SJCRH30 (cell line): ENCODE results near the gene APOLD1. TPM values are rescaled to one million over a fixed set of nuclear protein-coding genes. Genes with fewer than 3 reads are reported as not detected.
"Not testable (repeated sequence)": the region's sequence is repeated elsewhere in the genome, so short reads cannot be mapped to it uniquely, and the experiment has no call there.

ENCODE experiments used
- DNase-seq, 2 experiments: peaks; one replicate each; pipeline ENCODE4 v3.0.0-alpha.2; 2015 to 2020
- H3K27ac ChIP-seq: fragments of 250-450 bp; sonication (Bioruptor Pico); 2 replicates; pipeline ENCODE4 v1.5.1; 2020; ENCODE audit warnings: mild to moderate bottlenecking, moderate library complexity
- H3K27me3 ChIP-seq: fragments of 250-450 bp; sonication (Bioruptor Pico); 2 replicates; pipeline ENCODE4 v1.5.1; 2020; ENCODE audit warnings: mild to moderate bottlenecking, moderate library complexity
- H3K36me3 ChIP-seq: fragments of 250-450 bp; sonication (Bioruptor Pico); 2 replicates; pipeline ENCODE4 v1.5.1; 2020; ENCODE audit warnings: mild to moderate bottlenecking, moderate library complexity
- H3K4me1 ChIP-seq: fragments of 250-450 bp; sonication (Bioruptor Pico); 2 replicates; pipeline ENCODE4 v1.5.1; 2020; ENCODE audit warnings: mild to moderate bottlenecking, moderate library complexity
- H3K4me3 ChIP-seq: fragments of 250-450 bp; sonication (Bioruptor Pico); 2 replicates; pipeline ENCODE4 v1.5.1; 2020; ENCODE audit warnings: mild to moderate bottlenecking, moderate library complexity
- H3K9me3 ChIP-seq: fragments of 250-450 bp; sonication (Bioruptor Pico); replicated peaks from 2 replicates; pipeline ENCODE4 v1.5.1; 2020; ENCODE audit warnings: mild to moderate bottlenecking, moderate library complexity
- total RNA-seq: library from RNA; depleted of rRNA; stranded (reverse); fragments of >200 nt; shearing (Covaris generic); gene quantifications from 2 replicates; pipeline ENCODE4 v1.2.3, GENCODE V29; 2014

The APOLD1 gene
- total RNA-seq, 1 experiment from 2014 or later, result 2.1 TPM

GRCh38 chr12:12796171-12796570 lies 10.7 kb downstream of the APOLD1 start:
- Histone ChIP-seq H3K4me3 (no peak overlapping the region), H3K9me3 (no peaks in the 10 kb centered on the region), H3K27me3 (no peaks in the 10 kb centered on the region), H3K4me1 (peaks cover 14% of the 10 kb centered on the region), H3K36me3 (no peaks in the 10 kb centered on the region), H3K27ac (no peak overlapping the region)
- DNase-seq, result no peak

- peaks cover 7% of the 10 kb centered on the region for H3K4me1 ChIP-seq
- H3K9me3 ChIP-seq, result no peaks in the 10 kb centered on the region
- no peak for DNase-seq
- no peaks in the 10 kb centered on the region for H3K36me3 ChIP-seq
- H3K27ac ChIP-seq, result no peak overlapping the region
- H3K27me3 ChIP-seq, result no peaks in the 10 kb centered on the region
- no peak overlapping the region for H3K4me3 ChIP-seq
Observed at GRCh38 chr12:12796928-12797793, 11.7 kb downstream of the APOLD1 start.

DNA sequence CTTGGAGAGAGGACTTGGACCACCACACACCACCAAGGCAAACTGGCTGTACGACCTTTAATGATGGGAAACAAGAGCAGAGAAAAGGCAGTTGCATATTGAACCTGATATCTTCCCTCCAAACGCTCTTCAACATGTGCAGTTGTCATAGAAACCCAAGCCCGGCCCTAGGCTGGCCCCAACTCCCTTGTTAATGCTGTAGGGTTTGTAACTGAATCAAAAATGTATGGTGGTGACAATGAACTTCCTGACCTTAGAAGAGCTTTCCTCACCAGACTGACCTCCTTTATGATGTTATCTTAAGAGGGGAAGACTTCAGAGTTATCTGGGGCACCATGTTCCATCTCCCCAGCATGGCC lies 12.3 kb downstream of the APOLD1 start:
- H3K36me3 ChIP-seq, result no peaks in the 10 kb centered on the region
- peaks cover under 1% of the 10 kb centered on the region; the same call in 1 of the 2 replicates for H3K4me1 ChIP-seq
- no peak overlapping the region for H3K27ac ChIP-seq
- DNase-seq, result no peak
- H3K27me3 ChIP-seq, result no peaks in the 10 kb centered on the region
- no peaks in the 10 kb centered on the region for H3K9me3 ChIP-seq
- H3K4me3 ChIP-seq, result no peak overlapping the region

- no peak overlapping the region for H3K4me3 ChIP-seq
- no peaks in the 10 kb centered on the region for H3K36me3 ChIP-seq
- no peak for DNase-seq
- peaks cover 3% of the 10 kb centered on the region; the same call in 1 of the 2 replicates for H3K4me1 ChIP-seq
- no peaks in the 10 kb centered on the region for H3K9me3 ChIP-seq
- no peak overlapping the region for H3K27ac ChIP-seq
- no peaks in the 10 kb centered on the region for H3K27me3 ChIP-seq
Observed at GRCh38 chr12:12798480-12798879, 13.0 kb downstream of the APOLD1 start.

GRCh38 chr12:12799163-12799920 lies 13.9 kb downstream of the APOLD1 start:
- no peak overlapping the region for H3K4me3 ChIP-seq
- no peak for DNase-seq
- peaks cover 7% of the 10 kb centered on the region; the same call in 1 of the 2 replicates for H3K4me1 ChIP-seq
- H3K27ac ChIP-seq, result no peak overlapping the region
- no peaks in the 10 kb centered on the region for H3K27me3 ChIP-seq
- H3K36me3 ChIP-seq, result no peaks in the 10 kb centered on the region
- H3K9me3 ChIP-seq, result no peaks in the 10 kb centered on the region

- Histone ChIP-seq H3K27me3 (no peaks in the 10 kb centered on the region), H3K36me3 (no peaks in the 10 kb centered on the region), H3K27ac (no peak overlapping the region), H3K4me3 (no peak overlapping the region), H3K4me1 (peaks cover 7% of the 10 kb centered on the region; the same call in 1 of the 2 replicates), H3K9me3 (no peaks in the 10 kb centered on the region)
- DNase-seq, result no peak
Observed at GRCh38 chr12:12800406-12801180, 15.1 kb downstream of the APOLD1 start.

GRCh38 chr12:12801656-12802055 lies 16.2 kb downstream of the APOLD1 start:
- H3K4me3 ChIP-seq, H3K9me3 ChIP-seq, H3K27ac ChIP-seq, H3K36me3 ChIP-seq, H3K4me1 ChIP-seq, DNase-seq, H3K27me3 ChIP-seq: not testable (repeated sequence)

GRCh38 chr12:12803186-12803585 lies 17.7 kb downstream of the APOLD1 start:
- Histone ChIP-seq H3K27me3 (no peaks in the 10 kb centered on the region), H3K27ac (no peak overlapping the region), H3K4me3 (no peak overlapping the region), H3K9me3 (no peaks in the 10 kb centered on the region), H3K36me3 (no peaks in the 10 kb centered on the region), H3K4me1 (peaks cover 7% of the 10 kb centered on the region)
- DNase-seq, result peak; percentile 33 to 53

DNA sequence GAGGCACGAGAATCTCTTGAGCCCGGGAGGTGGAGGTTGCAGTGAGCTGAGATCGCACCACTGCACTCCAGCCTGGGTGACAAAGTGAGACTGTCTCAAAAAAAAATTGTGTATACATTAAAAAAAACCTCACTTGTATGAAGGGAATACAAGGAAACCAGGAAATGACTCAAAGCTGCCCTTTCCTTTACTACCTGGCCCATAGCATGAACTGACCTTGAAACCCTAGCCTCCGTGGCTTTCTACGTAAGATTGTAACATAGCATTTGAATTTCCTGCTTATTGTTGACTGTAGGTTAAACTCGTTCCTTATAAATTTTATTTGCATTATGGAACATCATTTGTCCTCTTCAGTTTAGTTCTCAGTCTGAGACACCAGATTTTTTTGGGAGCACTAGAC lies 18.6 kb downstream of the APOLD1 start:
- DNase-seq, result no peak
- no peaks in the 10 kb centered on the region for H3K9me3 ChIP-seq
- H3K36me3 ChIP-seq, result no peaks in the 10 kb centered on the region
- H3K4me1 ChIP-seq, result peaks cover 13% of the 10 kb centered on the region
- no peak overlapping the region for H3K27ac ChIP-seq
- H3K27me3 ChIP-seq, result no peaks in the 10 kb centered on the region
- H3K4me3 ChIP-seq, result no peak overlapping the region

DNA sequence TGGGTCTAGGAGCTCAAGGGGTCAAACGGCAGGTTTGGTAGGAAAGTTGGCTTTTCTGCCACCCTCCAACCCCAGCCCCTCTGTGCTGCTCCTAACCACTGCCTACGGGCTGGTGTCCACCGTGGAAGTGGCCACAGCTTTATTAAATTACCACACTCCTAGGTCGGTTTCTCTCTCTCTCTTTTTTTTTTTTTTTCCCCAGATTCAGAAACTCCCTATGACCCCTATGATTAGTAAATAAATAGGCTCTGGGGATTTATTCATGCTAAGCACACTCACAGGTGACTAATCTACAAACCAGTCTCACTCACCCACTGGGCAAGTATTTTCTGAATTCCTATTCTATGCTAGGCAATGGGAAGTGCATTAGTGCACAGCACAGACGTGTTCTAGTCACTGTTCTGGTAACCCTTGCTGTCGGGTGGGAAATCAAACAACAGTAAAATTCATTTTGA lies 19.0 kb downstream of the APOLD1 start:
- DNase-seq, result no peak
- no peaks in the 10 kb centered on the region for H3K9me3 ChIP-seq
- no peaks in the 10 kb centered on the region for H3K36me3 ChIP-seq
- H3K4me3 ChIP-seq, result no peak overlapping the region
- H3K27me3 ChIP-seq, result no peaks in the 10 kb centered on the region
- H3K27ac ChIP-seq, result no peak overlapping the region
- H3K4me1 ChIP-seq, result peaks cover 14% of the 10 kb centered on the region

DNA sequence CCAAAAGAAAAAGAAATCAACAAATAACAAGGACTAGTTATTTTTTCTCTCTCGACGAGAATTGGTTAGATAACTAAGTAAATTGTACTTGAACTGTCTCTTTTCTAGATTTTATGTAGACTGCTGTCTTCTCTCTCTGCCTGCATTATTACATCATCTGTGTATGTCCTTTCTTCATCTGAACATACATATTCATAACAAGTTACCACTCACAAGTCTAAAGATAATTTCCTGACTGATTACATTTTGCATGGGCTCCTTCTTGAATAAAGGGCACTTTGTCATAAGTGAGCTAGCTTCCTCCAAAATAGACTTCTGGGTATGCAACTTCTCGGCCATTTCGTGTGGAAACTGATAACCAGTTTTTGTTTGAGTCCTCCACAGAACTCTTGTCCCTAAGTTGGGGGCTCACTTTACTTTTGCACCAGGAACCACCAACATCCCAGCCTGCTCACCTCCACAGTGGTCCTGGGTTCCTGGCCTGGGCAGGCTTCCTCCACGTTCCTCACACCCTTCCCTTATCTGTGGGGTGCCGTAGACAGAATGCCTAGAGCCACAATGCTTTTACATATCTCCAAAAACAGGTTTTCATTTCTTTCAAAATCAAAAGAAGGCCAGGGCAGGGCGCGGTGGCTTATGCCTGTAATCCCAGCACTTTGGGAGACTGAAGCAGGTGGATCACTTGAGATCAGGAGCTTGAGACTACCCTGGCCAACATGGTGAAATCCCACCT lies 21.5 kb downstream of the APOLD1 start:
- no peak for DNase-seq
- Histone ChIP-seq H3K27me3 (no peaks in the 10 kb centered on the region), H3K27ac (no peak overlapping the region), H3K4me3 (no peak overlapping the region), H3K4me1 (peaks cover 14% of the 10 kb centered on the region), H3K9me3 (no peaks in the 10 kb centered on the region), H3K36me3 (no peaks in the 10 kb centered on the region)

- DNase-seq, H3K27ac ChIP-seq: not testable (repeated sequence)
Observed at GRCh38 chr12:12807517-12807903, 22.1 kb downstream of the APOLD1 start.

GRCh38 chr12:12807970-12808702 lies 22.7 kb downstream of the APOLD1 start:
- peak in 1 of 2 experiments; percentile 20 for DNase-seq
- no peaks in the 10 kb centered on the region for H3K9me3 ChIP-seq
- H3K4me3 ChIP-seq, result peak overlapping the region; percentile 31

More at GRCh38 chr12:12807517-12807903, 22.1 kb downstream of the APOLD1 start:
- H3K9me3 ChIP-seq, H3K36me3 ChIP-seq, H3K27me3 ChIP-seq, H3K4me3 ChIP-seq: not testable (repeated sequence)
- peaks cover 14% of the 10 kb centered on the region for H3K4me1 ChIP-seq

More at GRCh38 chr12:12807970-12808702, 22.7 kb downstream of the APOLD1 start:
- no peaks in the 10 kb centered on the region for H3K36me3 ChIP-seq
- peaks cover 12% of the 10 kb centered on the region for H3K4me1 ChIP-seq
- no peaks in the 10 kb centered on the region for H3K27me3 ChIP-seq
- H3K27ac ChIP-seq, result no peak overlapping the region
